GM12872 (cell line): Measurements from ENCODE around the gene POU2F1.

Experiments used
- CTCF ChIP-seq: IDR thresholded peaks from 3 replicates; pipeline ENCODE4 v1.5.1; 2011; ENCODE audit warnings: low read depth, mild to moderate bottlenecking, low read length, moderate library complexity; ENCODE audit not compliant: insufficient read depth

Gene POU2F1

DNA sequence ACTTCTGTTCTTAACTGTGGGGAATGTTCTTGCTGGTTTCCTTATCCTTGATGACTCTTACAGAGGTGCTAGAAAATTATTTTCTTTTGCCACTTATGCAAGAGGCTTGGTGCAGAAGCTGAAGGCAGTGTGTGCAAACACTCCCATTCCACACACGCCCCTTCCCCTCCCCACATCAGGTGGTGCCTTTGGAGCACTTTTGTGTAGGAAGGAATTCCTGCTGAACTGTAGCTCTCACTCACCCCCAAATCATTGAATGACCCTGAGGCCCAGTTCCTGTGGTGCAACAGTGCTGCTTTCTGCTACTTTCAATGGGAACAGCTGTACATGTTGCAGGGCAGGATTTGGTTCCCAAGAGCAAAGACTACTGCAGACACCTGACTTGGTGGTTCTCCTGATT, 195.8 kb downstream of the POU2F1 start:
- no peak for TF ChIP-seq CTCF

DNA sequence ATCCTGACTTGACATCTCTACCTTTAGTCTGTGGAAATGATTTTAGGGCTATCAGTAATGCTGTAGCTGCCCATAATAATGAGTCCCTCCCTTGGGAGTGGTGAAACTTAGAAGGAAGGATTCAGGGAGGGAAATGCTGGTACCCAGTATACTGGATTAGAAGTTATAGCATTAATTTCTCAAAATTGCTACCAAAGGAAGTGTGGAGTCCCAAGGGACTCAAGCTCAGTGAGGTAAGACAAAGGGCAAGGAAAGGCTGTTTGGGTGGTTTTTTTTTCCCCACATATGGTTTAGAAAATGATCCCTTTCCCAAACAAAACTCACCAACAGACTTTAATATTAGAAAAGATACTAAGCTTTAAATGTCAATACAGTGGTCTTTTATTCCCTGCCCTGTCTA, 197.7 kb downstream of the POU2F1 start:
- no peak for TF ChIP-seq CTCF

- no peak for TF ChIP-seq CTCF
Measured at GRCh38 chr1:167419245-167419644, 198.6 kb downstream of the POU2F1 start.

GRCh38 chr1:167420510-167420909, 199.8 kb downstream of the POU2F1 start:
- TF ChIP-seq CTCF, result no peak

DNA sequence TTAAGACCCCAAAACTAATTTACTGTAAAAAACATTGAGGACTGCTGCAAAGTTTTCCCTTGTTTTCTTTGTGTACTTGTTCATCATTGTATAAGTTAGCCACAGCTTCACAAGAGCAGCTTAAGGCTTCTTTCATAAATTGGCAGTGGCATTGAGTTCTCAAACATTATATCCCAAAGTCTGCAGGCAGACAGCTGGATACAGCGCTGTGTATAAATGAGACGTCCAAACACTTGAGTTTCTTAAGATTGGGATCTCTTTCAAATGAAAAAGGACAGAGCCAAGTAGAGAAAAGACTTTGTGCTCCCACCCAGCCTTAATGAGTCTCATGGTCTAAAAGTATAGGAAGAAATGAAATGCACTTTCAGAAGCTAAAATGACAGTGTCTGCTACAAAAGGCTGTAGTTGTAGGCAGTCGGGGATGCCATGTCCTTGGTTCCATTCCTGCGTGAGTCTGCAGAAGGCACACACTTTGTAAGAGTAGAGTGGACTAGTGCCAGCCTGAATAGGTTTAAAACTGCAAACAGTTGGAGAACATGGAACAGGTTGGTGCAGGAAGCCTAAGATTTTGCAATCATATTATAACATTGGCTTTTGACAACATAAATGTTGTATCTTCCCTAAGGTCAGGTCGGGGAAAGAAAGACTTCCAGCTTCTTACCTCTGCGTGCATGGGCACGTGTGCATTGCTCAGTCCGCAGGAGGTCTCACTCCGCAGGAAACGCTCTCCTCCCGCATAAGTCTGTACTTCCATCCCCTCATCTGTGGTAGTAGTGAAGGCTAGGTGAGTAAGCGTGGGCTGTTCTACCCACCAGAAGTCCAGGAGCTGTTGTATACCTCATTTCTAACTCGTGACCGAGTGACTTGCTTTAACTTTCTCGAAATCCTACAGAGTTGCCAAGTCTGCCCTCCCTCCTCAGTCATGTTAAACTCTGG, 203.3 kb downstream of the POU2F1 start:
- TF ChIP-seq CTCF, result no peak

DNA sequence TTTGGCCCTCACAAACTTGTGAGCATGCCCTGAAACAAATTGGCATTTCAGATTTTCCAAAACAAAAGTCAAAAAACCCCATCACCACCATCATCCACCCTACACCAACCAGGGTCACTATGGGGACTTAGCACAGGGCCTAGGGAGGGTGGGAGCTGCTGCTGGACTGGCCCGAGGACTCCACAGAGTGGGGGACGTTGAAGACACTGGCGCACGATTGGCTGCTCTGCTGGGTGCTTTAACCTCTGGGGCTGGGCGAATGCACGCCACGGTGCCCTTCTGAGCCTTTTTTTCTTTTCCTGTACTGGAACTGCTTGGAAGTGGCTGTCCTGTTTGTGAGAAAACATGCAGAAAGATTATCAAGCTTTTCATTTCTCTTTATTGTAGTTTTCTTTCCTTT, 204.8 kb downstream of the POU2F1 start:
- no peak for TF ChIP-seq CTCF

GRCh38 chr1:167426716-167427115, 206.0 kb downstream of the POU2F1 start:
- no peak for TF ChIP-seq CTCF
